NK-92 (cell line): Measurements from ENCODE around the gene SPDYE6.
"Not testable (repeated sequence)": the region's sequence is repeated elsewhere in the genome, so short reads cannot be mapped to it uniquely, and the experiment has no call there.

Experiments
- DNase-seq: peaks from one replicate; lab custom pipeline; 2025; ENCODE audit not compliant: unreplicated experiment; lab: John Stamatoyannopoulos, UW

SPDYE6 gene

GRCh38 chr7:102364394-102364886, 8.2 kb upstream of the SPDYE6 start:
- not testable (repeated sequence) for DNase-seq

- peak; percentile 83 for DNase-seq
Observed at GRCh38 chr7:102363549-102364393, 7.5 kb upstream of the SPDYE6 start.

- DNase-seq: not testable (repeated sequence)
Observed at GRCh38 chr7:102346983-102347382, 9.3 kb downstream of the SPDYE6 start.

- DNase-seq: not testable (repeated sequence)
Observed at GRCh38 chr7:102340599-102341368, 15.5 kb downstream of the SPDYE6 start.

- DNase-seq: not testable (repeated sequence)
Observed at GRCh38 chr7:102337420-102337819, 18.8 kb downstream of the SPDYE6 start.

GRCh38 chr7:102337002-102337401, 19.2 kb downstream of the SPDYE6 start:
- DNase-seq: not testable (repeated sequence)

- DNase-seq: not testable (repeated sequence)
Observed at GRCh38 chr7:102335574-102335973, 20.7 kb downstream of the SPDYE6 start.

- DNase-seq: not testable (repeated sequence)
Observed at GRCh38 chr7:102330666-102331460, 25.4 kb downstream of the SPDYE6 start.

GRCh38 chr7:102329366-102329765, 26.9 kb downstream of the SPDYE6 start:
- not testable (repeated sequence) for DNase-seq

- not testable (repeated sequence) for DNase-seq
Observed at GRCh38 chr7:102328863-102329262, 27.4 kb downstream of the SPDYE6 start.

GRCh38 chr7:102327183-102327582, 29.1 kb downstream of the SPDYE6 start:
- DNase-seq: not testable (repeated sequence)

GRCh38 chr7:102326157-102326889, 29.9 kb downstream of the SPDYE6 start:
- no peak for DNase-seq

- not testable (repeated sequence) for DNase-seq
Observed at GRCh38 chr7:102325106-102325505, 31.1 kb downstream of the SPDYE6 start.

- no peak for DNase-seq
Observed at GRCh38 chr7:102323914-102324195, 32.4 kb downstream of the SPDYE6 start.

- no peak for DNase-seq
Observed at GRCh38 chr7:102322202-102322715, 34.0 kb downstream of the SPDYE6 start.

- no peak for DNase-seq
Observed at GRCh38 chr7:102321351-102322201, 34.7 kb downstream of the SPDYE6 start.

- no peak for DNase-seq
Observed at GRCh38 chr7:102320601-102321350, 35.5 kb downstream of the SPDYE6 start.

GRCh38 chr7:102320181-102320580, 36.1 kb downstream of the SPDYE6 start:
- no peak for DNase-seq

GRCh38 chr7:102319671-102320070, 36.6 kb downstream of the SPDYE6 start:
- DNase-seq: no peak
